Stimulated activated CD4-positive, alpha-beta T cell treated with anti-CD3 and anti-CD28 coated beads, Interleukin-1b, Interleukin-23, amount 100 ng/mL, for 1 hour (primary cell): ENCODE results near the gene PPARD.

Source experiments
- DNase-seq, 2 donors: peaks; one replicate each; pipeline ENCODE4 v3.0.0-alpha.2; 2020; ENCODE audit warnings: low read depth in 2 of 2

Gene PPARD

DNA sequence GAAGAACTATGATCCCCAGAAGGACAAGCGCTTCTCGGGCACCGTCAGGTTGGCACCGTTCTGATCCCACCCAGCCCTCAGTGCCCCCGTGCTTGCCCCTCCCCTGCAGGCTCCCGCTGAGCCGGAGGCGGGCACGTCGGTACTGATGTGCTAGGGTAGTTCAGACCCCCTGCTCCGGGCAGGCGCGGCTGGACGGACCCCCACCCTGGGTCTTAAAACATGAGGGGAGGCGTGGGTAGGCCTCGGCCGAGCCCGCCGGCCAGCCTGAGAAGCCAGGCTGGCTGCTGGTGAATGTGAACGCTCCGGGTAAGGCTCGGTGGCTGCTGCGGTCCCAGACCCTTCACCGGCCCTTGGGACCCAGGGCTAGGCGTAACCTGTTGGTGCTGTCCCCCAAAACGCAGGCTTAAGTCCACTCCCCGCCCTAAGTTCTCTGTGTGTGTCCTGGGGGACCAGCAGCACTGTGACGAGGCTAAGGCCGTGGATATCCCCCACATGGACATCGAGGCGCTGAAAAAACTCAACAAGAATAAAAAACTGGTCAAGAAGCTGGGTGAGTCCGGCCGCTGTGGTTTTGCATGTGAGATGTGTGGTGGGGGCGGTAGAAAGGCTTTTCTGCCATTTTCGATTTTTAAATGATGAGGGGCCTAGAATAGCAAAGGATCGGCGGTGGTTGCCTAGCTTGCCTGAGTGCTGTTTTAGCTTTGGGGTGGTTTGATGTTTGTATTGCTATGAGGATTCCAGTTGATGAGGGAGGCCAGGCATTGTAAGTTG lies 126.8 kb downstream of the PPARD start:
- no peak for DNase-seq

DNA sequence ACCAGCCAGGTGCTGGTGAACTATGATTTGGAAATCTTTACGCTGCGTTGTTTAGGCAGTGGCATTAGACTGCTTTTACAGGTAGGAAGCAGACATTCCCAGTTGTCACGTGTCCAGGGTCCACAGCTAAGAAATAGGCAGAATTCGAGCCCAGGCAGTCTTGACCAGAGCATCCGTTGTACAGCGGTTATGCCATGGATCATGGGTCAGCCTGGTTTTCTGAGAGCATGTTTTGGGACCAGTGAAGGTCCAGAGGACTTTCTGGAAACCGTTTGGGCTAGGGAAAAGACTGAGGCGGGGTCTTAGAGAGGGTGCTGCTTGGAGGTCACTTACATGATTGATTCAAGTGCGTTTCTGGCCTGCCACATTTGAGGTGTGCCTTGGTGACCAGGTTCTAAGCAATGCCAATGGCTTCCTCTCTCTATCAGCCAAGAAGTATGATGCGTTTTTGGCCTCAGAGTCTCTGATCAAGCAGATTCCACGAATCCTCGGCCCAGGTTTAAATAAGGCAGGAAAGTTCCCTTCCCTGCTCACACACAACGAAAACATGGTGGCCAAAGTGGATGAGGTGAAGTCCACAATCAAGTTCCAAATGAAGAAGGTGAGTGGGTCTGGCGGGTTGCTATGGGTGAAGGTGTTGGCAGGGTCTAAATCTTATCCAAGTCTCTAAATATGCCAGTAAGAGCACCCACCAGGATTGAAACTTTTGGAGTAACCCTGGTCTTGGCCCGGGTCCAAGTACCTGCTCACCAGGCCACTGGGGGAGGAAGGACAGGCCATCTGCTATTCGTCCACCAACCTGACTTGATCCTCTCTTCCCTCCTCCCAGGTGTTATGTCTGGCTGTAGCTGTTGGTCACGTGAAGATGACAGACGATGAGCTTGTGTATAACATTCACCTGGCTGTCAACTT lies 127.6 kb downstream of the PPARD start:
- DNase-seq = no peak

DNA sequence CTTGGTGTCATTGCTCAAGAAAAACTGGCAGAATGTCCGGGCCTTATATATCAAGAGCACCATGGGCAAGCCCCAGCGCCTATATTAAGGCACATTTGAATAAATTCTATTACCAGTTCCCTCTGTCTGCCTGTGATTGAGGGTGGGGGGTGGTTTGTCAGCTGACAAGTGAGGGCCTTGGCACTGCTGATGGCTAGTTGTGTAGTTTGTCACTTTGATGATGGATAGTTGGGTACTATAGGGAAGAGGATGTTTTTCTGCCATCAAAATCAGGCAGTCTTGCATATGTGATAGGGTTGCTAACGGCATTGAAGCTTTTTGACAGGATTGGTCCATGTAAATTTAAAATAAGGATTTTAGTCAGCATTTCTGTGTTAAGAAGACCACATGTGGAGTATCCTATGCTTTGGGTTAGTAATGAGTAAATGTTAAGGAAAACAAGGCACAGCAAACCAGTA lies 128.3 kb downstream of the PPARD start:
- no peak for DNase-seq

DNA sequence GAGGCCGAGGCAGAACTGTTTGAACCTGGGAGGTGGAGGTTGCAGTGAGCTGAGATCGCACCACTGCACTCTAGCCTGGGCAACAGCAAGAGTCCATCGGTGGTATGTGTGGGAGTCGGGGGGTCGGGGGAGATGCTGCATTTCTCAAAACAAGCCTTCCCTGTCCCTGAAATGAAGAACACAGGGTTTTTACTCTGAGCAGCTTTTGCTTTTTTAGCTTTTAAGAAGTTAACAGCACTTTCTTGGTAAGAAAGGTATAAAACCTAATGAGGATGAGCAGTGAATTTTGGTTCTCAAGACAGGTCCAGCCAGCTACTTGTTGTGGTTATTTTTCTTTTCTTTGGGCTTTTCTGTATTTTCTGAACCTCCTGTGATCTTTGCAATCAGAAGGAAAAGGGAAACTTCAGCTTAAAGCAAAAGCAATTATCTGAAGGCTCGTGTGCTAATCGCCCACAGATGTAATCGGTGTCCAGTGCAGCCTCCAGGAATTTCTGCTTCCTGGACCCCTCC lies 129.5 kb downstream of the PPARD start:
- DNase-seq = no peak

DNA sequence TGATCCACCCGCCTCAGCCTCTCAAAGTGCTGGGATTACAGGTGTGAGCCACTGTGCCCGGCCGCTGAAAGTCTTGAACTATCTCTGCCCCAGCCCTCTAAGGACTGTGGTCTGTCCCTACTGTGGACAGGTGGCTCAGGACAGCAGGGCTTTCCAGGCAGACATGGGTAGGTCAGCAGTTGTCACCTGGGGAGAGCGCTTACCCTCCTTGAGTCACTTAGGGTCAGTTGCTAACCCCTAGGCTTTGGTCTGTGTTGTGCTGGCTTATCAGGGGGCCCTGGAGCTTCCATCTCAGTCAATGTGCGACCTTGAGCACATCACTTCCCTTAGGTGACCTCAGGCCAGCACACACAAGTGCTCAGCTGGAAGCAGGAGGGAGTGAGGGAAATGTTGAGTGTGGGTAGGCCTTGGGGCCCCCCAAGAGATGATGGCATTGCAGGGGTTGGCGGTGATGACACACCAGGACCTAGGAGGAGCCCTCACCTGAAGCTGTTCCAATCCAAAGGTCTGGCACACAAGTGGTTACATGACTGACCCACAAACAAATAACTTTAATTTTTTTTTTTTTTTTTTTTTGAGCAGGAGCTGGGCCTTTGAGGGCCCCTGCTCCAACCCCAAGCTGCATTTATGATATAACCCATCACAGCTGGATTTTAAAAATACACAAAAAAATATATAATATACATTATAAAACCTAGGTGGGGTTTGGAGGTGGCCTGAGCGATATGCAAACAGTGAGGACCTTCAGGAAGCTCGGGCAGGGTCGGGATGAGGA lies 130.9 kb downstream of the PPARD start:
- no peak for DNase-seq

DNA sequence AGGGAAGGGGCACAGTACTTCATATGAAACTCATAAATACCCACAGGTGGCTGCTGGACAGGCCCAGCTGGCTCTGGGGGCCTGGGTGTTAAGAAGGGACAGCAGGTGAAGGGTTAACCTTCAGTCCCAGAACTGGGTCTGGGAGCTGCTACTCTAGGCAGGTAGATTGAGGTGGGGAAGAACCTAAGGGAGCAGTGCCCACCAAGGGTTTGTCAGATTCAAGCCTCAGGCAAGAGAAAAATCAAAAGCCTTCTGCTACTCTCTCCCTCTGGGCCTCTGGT lies 131.4 kb downstream of the PPARD start:
- DNase-seq = no peak

DNA sequence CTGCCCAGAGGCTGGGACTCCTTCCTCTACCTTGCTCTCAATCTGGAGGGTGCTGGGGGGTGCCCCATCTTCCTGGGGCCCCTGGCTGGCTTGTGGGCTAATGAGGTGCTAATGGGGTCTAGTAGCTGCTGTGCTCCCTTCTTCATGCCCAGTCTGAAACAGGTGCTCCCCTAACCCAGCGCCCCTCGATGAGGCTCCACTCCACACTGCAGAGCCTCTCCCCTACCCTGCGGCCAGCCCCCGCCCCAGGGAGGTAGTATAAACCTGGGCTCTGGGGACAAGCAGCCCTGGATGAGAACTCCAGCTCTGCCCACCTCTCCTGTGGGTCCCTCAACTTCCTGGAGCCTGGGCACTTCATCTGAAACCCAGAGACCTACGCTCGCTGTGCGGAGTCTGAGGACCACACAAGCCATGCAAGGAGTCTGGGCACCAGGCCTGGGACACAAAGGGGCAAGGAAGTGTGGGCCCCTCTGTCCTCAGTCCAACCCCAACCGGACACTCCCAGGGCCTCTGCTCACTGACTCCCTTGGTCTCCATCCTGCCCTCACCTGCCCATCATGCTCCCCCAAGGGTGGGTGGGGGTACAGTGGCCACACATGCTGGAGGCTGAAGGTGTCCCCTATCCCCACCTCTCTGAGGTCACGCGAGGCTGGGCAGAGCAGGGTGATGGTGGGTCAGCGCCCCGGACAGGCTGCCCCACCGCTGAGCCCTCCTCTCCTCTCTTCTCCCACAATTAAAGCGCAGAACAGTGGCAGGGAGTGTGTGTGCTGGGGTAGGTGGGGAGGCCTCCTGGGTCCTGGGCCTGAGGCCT lies 132.0 kb downstream of the PPARD start:
- no peak for DNase-seq

DNA sequence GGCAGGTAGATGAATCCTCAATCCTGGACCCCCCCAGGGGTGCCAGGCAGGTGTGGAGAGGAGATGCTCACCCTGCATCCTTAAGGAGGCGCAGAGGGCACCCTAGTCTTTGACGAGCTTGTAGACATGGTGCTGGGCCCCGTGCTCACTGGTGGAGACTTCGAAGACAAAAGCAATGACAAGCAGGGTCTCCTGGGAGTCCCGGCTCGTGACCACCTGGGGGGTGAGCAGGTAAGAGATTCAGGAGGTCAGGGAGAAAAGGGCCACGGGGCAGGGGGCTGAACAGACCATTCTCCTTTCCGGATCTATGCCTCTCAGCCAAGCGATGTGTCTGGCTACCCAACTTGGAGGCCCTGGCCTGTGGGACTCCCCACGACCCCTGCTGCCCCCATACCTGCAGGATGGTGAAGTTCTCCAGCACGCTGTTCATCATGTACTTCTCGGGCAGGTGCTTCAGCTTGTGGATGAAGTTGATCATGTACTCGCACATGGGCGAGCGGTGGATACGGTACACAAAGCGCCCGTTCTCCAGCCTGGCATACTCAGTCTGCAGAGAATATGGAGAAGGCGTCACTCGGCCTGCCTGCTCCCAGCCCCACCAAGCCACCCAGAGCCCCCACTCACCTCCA lies 132.7 kb downstream of the PPARD start:
- DNase-seq = no peak

DNA sequence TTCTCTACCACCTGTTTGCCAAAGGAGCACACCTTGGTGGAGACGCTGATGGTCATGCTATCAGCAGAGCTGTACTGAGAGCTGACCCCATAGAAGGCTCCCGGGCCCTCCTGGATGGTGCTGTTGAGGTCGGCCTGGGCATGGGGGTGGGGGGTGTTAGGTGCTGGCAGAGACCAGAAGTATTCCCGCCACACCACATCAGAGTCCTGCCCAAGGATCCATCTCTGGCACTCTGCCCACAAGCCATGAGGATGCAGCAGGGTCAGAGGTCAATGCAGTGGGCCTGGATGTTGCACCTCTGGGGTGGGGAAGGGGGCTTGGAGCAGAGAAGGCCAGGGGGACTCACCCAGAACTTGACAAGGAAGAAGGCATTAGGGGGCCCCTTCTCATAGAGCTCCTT lies 133.2 kb downstream of the PPARD start:
- no peak for DNase-seq

DNA sequence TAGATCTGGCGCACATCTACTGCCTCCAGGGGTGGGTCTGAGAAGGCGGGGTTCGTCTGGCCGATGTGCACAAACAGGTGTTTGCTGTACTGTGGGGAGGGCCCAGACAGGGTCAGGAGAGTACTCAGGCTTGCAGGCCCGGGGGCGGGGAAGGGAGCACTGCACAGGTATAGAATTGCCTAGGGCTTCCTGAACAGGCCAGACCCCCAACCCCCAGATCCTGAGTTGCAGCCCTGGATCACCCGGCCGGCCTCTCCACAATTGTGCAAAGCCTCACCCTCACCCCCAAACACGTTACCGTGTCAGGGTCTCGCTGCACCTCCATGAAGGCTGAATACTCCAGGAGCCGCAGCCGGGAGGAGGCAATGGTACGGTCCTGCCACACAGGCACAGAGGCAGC lies 133.6 kb downstream of the PPARD start:
- no peak for DNase-seq

DNA sequence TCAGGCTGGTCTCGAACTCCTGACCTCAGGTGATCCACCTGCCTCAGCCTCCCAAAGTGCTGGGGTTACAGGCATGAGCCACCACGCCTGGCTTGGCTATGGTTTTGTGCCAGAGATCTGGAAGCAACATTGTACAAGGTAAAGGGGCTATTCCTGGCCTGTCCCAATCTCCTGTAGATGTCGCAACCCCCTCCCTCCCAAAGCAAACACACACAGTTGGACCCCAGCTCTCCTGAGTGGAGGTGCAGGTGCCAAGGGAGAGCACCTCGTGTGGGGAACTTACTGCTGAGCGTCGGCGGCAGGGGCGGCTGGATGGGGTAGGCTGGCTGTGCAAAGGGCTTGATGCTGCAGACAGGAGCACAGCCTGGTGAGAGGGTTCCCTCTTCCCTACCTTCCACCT lies 134.7 kb downstream of the PPARD start:
- no peak for DNase-seq
